GM21390 (cell line): ENCODE data around the gene RHOD.

Experiments used
- ATAC-seq: cut with Tn5 transposase; IDR thresholded peaks from one replicate; pipeline ENCODE4 v1.9.1; 2021; ENCODE audit not compliant: unreplicated experiment

RHOD gene

GRCh38 chr11:67113231-67113721 is 56.6 kb downstream of the RHOD start:
- ATAC-seq: peak; percentile 67

DNA sequence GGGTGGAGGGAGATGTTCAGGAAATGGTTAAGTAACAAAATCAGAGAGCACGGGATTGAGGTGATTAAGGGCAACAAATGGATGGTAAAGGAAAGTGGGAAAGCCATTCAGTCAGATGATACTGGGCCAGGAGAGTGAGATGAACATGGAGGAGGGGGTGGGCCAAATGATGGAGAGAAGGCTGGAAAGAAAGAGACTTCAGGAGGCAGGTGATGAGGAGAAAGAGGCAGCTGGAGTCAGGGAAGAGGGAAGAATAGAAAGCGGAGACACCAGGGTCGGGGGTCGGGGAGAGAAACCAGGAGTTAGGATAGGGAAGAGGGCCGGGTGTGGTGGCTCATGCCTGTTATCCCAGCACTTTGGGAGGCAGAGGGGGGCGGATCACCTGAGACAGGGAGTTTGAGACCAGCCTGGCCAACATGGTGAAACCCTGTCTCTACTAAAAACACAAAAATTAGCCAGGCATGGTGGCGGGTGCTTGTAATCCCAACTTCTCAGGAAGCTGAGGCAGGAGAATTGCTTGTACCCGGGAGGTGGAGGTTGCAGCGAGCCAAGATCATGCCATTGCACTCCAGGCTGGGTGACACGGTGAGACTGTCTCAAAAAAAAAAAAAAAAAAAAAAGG is 57.7 kb downstream of the RHOD start:
- ATAC-seq: no peak

DNA sequence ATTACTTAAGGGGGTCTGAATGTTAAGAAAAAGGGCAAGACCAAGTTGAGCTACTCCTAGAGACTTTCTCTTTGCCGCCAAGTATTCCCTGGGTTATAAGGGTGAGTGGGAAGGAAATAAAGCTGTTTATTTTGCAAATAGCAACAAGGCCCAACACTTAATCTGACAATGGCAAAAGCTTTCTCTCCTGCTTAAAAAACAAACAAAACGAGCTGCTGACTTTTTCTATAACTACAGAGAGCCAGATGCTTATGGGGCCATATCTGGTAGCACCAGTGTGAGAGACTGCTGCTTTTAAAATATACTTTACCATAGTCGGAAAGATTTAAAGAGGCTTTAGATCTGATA is 60.1 kb downstream of the RHOD start:
- no peak for ATAC-seq

- ATAC-seq: no peak
These were observed 60.5 kb downstream of the RHOD start for GRCh38 chr11:67117176-67117575.

GRCh38 chr11:67117672-67118180 is 61.1 kb downstream of the RHOD start:
- ATAC-seq: peak; percentile 2

GRCh38 chr11:67118181-67118766 is 61.6 kb downstream of the RHOD start:
- peak; percentile 10 for ATAC-seq

DNA sequence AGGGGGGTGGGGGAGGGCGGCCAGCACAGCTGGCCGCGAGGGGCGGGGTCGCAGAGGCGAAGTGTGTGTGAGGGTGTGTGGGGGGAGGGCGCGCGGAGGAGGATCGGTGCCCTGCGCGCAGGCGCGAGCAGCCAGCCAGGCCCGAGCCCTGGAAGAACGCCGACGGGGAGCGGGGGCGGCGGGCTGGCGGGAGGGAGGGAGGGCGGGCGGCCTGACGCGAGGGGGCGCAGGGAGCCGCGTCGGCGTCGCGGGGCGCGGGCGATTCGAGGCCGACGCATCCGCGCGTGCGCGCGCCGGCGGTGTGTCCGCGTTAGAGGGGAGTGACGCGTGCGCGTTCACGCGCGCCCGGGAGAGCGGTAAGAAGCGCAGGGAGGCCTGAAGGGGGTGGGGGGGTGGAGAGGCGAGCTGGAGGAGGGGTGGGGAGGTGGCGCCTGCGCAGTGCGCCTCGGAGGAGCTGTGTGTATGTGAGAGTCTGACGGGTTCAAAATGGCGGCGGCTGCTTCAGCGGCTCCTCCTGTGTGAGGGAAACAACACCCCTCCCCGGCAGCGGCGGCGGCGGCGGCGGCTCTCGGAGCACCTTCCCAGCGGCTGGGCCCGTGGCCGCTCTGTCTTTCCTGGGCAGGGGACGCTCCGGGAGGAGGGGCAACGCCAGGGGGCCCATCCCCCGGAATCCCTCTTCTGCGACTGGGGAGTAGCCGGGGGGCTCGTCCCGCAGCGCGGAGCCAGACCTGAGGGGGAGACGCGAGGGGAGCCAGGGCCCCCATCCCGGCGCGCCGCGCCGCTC is 62.3 kb downstream of the RHOD start, which contains the start of gene KDM2A:
Gene KDM2A, plus strand, starts transcription at position 463 of the 784 bp plus-strand sequence. CDS start 2,054 bp downstream, outside the sequence.
- peak; percentile 49 for ATAC-seq

DNA sequence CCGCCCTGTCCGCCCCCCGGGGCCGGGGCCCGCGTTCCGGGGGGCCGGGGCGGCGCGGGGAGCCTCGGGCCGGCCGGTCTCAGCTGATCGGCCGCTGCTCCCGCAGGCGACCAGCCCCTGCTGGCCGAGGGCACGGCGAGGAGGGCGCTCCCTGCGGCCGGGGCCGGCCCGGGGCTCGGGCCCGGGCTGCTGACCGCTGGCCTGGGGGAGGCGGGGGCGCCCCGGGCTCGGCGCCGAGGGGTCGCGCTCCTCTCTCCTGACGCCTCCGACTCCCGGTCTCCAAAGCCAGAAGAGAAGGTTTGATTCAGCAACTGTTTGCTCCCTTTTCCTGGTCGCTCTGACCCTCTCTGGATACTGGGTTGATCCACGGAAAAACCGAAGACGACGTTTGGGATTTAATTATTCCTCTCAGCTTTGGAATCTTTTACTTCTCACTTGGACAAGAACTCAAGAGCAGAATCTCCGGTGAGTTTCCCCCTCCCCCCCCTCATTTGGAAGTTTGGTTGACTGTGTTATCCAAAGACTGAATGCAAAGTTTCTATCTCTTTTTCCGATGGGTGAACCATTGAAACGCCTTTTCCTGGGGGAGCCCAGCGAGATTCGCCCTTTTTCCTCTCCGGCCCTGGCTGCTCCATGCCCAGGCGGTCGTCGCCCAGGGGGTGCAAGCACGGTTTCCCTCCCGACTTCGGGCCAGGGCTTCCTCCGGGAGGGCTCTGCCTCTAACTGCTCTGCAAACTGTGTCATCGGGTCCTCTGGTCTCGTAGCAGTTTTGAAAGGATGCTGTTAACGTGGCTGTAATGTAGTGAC is 63.1 kb downstream of the RHOD start:
- no peak for ATAC-seq

DNA sequence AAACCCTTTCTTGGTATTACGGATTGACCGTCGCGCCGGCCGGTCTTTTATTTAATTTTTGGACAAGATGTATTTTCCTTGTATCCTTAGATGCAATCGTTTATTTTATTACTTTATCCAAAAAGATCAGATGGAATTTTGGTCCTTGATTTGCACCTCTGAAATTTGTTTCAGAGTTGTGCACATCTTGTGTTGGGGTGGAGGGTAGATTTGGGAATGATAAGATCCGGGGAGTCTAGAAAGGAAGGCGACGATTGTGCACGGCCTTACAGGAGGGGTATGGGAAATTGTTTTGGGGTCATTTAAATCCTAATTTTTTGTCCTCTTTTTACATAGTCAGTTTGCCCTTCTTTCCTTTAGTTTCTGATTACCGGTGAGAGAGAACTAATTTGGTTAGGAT is 63.8 kb downstream of the RHOD start:
- ATAC-seq: no peak

- peak; percentile 32 for ATAC-seq
These were observed 64.4 kb downstream of the RHOD start for GRCh38 chr11:67120881-67121710.
